IPS DF 6.9 (cell line): ENCODE measurements around the gene DAPP1.

Experiments
- DNase-seq: peaks from one replicate; pipeline ENCODE4 v3.0.0-alpha.2; 2013; ENCODE audit warnings: low read depth, low spot score
- H3K27ac ChIP-seq: one replicate; pipeline ENCODE4 v1.5.1; 2013; ENCODE audit warnings: low read length, control low read depth
- H3K27me3 ChIP-seq: 2 replicates; pipeline ENCODE4 v1.6.1; 2013; ENCODE audit warnings: mild to moderate bottlenecking, low read length; ENCODE audit not compliant: control insufficient read depth, insufficient read depth
- H3K36me3 ChIP-seq: 2 replicates; pipeline ENCODE4 v1.6.1; 2013; ENCODE audit warnings: low read length; ENCODE audit not compliant: control insufficient read depth, insufficient read depth
- H3K4me1 ChIP-seq: 2 replicates; pipeline ENCODE4 v1.6.1; 2013; ENCODE audit warnings: low read length; ENCODE audit not compliant: control insufficient read depth, insufficient read depth
- H3K4me3 ChIP-seq: 2 replicates; pipeline ENCODE4 v1.5.1; 2013; ENCODE audit warnings: mild to moderate bottlenecking, low read length
- H3K9me3 ChIP-seq: 2 replicates; pipeline ENCODE4 v1.6.1; 2013; ENCODE audit warnings: low read length, inconsistent platforms; ENCODE audit not compliant: control insufficient read depth, insufficient read depth
- WGBS: extraction: QIAGEN DNeasy Blood & Tissue Kit; methylation state at CpG from one replicate; pipeline ENCODE4 v1.1.7; 2013; ENCODE audit warnings: mixed read lengths, missing lambda C conversion rate; ENCODE audit not compliant: insufficient read length, insufficient coverage; 5-methylcytosine and 5-hydroxymethylcytosine counted together

The DAPP1 gene

GRCh38 chr4:99894161-99894997 is 77.8 kb downstream of the DAPP1 start, which contains the start of gene LAMTOR3:
Gene LAMTOR3 (minus strand): TSS chr4:99894427. CDS start chr4:99893963, 464 bp downstream.
- Histone ChIP-seq H3K27me3 (no peaks in the 10 kb centered on the region), H3K27ac (no peak within 1 kb of the TSS), H3K4me3 (peak within 1 kb of the TSS; percentile 98), H3K36me3 (no peaks in the 10 kb centered on the region), H3K4me1 (no peaks in the 10 kb centered on the region; the same call in 1 of the 2 replicates), H3K9me3 (no peaks in the 10 kb centered on the region)
- WGBS, result no CpG with 5 or more reads among the region's 40 CpGs
- peak; percentile 57 for DNase-seq

GRCh38 chr4:99894998-99895397 is 78.4 kb downstream of the DAPP1 start:
- DNase-seq, result no peak
- Histone ChIP-seq H3K27me3 (no peaks in the 10 kb centered on the region), H3K4me3 (no peak overlapping the region), H3K9me3 (no peaks in the 10 kb centered on the region), H3K36me3 (no peaks in the 10 kb centered on the region), H3K27ac (no peak overlapping the region), H3K4me1 (no peaks in the 10 kb centered on the region; the same call in 1 of the 2 replicates)
- no CpG with 5 or more reads among the region's 16 CpGs for WGBS

- WGBS, result 100% methylated on average over 1 of the region's 2 CpGs
- no peak overlapping the region for H3K4me3 ChIP-seq
Observed at GRCh38 chr4:99915449-99915848, 98.8 kb downstream of the DAPP1 start.

GRCh38 chr4:99917575-99917974 is 100.9 kb downstream of the DAPP1 start:
- no peaks in the 10 kb centered on the region; the same call in 1 of the 2 replicates for H3K36me3 ChIP-seq
- no peak overlapping the region for H3K4me3 ChIP-seq

More at GRCh38 chr4:99915449-99915848, 98.8 kb downstream of the DAPP1 start:
- Histone ChIP-seq H3K27ac (no peak overlapping the region), H3K4me1 (no peaks in the 10 kb centered on the region), H3K27me3 (no peaks in the 10 kb centered on the region), H3K9me3 (no peaks in the 10 kb centered on the region), H3K36me3 (no peaks in the 10 kb centered on the region)
- no peak for DNase-seq

GRCh38 chr4:99918656-99919055 is 102.0 kb downstream of the DAPP1 start:
- no CpG with 5 or more reads among the region's 2 CpGs for WGBS
- H3K27me3 ChIP-seq, result no peaks in the 10 kb centered on the region
- no peak overlapping the region for H3K27ac ChIP-seq
- H3K9me3 ChIP-seq, result no peaks in the 10 kb centered on the region
- DNase-seq, result no peak
- H3K4me1 ChIP-seq, result no peaks in the 10 kb centered on the region
- H3K36me3 ChIP-seq, result no peaks in the 10 kb centered on the region; the same call in 1 of the 2 replicates
- H3K4me3 ChIP-seq, result no peak overlapping the region

More at GRCh38 chr4:99917575-99917974, 100.9 kb downstream of the DAPP1 start:
- no CpG with 5 or more reads among the region's 3 CpGs for WGBS
- Histone ChIP-seq H3K4me1 (no peaks in the 10 kb centered on the region), H3K9me3 (no peaks in the 10 kb centered on the region), H3K27ac (no peak overlapping the region), H3K27me3 (no peaks in the 10 kb centered on the region)
- DNase-seq, result no peak
